HepG2 (cell line): ENCODE results near the gene LRRC3. TPM values are rescaled to one million over a fixed set of nuclear protein-coding genes. Genes with fewer than 3 reads are reported as not detected.

Source experiments
- EP300 ChIP-seq, 3 experiments: sonication (generic) in 1 of 3; formaldehyde crosslinking in 1 of 3; IDR thresholded peaks; 2 replicates each; pipeline versions ENCODE4 v1.5.1 to v1.6.1; 2011 to 2020; ENCODE audit warnings: low read depth in 2 of 3, low read length in 2 of 3, borderline replicate concordance in 1 of 3, improper control_type of control experiment in 1 of 3, mild to moderate bottlenecking in 1 of 3, missing genetic modification reagents in 1 of 3, moderate library complexity in 1 of 3
- GABPA ChIP-seq, 2 experiments: IDR thresholded peaks; 2 replicates each; pipeline ENCODE4 v1.6.1; 2011 to 2016; ENCODE audit warnings: low read depth in 2 of 2, low read length in 1 of 2, missing biosample characterization in 1 of 2, missing genetic modification characterization in 1 of 2
- GZF1 ChIP-seq: sonication (generic); formaldehyde crosslinking; IDR thresholded peaks from 2 replicates; pipeline ENCODE4 v1.5.1; 2020; ENCODE audit warnings: mild to moderate bottlenecking, missing genetic modification reagents
- IKZF1 ChIP-seq: fragments of 450-650 bp; IDR thresholded peaks from 2 replicates; pipeline ENCODE4 v1.7.1; 2016
- MBNL3 ChIP-seq: fragments of 250-450 bp; sonication (Bioruptor Pico); conservative IDR thresholded peaks from 2 replicates; pipeline ENCODE4 v1.8.0; 2022; ENCODE audit warnings: mild to moderate bottlenecking, inconsistent platforms
- SP2 ChIP-seq: sonication (generic); formaldehyde crosslinking; IDR thresholded peaks from 2 replicates; pipeline ENCODE4 v1.5.1; 2020; ENCODE audit warnings: mild to moderate bottlenecking, missing genetic modification reagents
- SRSF1 ChIP-seq: fragments of 200-400 bp; formaldehyde crosslinking; optimal IDR thresholded peaks from 2 replicates; pipeline ENCODE3; 2017; ENCODE audit warnings: mild to moderate bottlenecking, low read depth, low read length, moderate library complexity
- ZBTB4 ChIP-seq: sonication (generic); formaldehyde crosslinking; IDR thresholded peaks from 2 replicates; pipeline ENCODE4 v1.4.0; 2020; ENCODE audit warnings: missing genetic modification reagents, mild to moderate bottlenecking, borderline replicate concordance
- ZNF205 ChIP-seq: IDR thresholded peaks from 2 replicates; pipeline ENCODE4 v1.6.1; 2018; ENCODE audit warnings: missing biosample characterization, missing genetic modification reagents
- ZNF280D ChIP-seq: sonication (generic); formaldehyde crosslinking; IDR thresholded peaks from 2 replicates; pipeline ENCODE4 v1.5.1; 2020; ENCODE audit warnings: mild to moderate bottlenecking, missing genetic modification reagents
- ZNF33A ChIP-seq: sonication (generic); formaldehyde crosslinking; IDR thresholded peaks from 2 replicates; pipeline ENCODE4 v1.5.1; 2020; ENCODE audit warnings: missing genetic modification reagents, mild to moderate bottlenecking, moderate library complexity, borderline replicate concordance
- ZNF879 ChIP-seq: sonication (generic); formaldehyde crosslinking; IDR thresholded peaks from 2 replicates; pipeline ENCODE4 v1.8.1; 2023; ENCODE audit warnings: missing genetic modification reagents
- polyA plus RNA-seq, 8 experiments: library from polyadenylated mRNA; depleted of rRNA in 3 of 8; stranded (reverse) in 7 of 8; unstranded in 1 of 8; fragments of >200 nt; fragmentation: Illumina TruSeq in 4 of 8; extraction: Trizol in 4 of 8; gene quantifications; 2 replicates each; pipeline versions ENCODE4 v1.2.1 to v1.2.3, GENCODE V29; 2011 to 2016; ENCODE audit warnings: low read depth in 4 of 8, missing spikeins in 1 of 8, mixed read lengths in 1 of 8; ENCODE audit not compliant: insufficient read depth in 1 of 8
- total RNA-seq, 5 experiments: library from RNA; depleted of rRNA; stranded (reverse); fragments of >200 nt; fragmentation: Illumina TruSeq; extraction: Trizol; gene quantifications; 2 replicates each; pipeline ENCODE4 v1.2.3, GENCODE V29; 2016; ENCODE audit warnings: low read depth in 1 of 5
- TF ChIP-seq, protein P1 (sequence below): sonication (generic); formaldehyde crosslinking; IDR thresholded peaks from 2 replicates; pipeline ENCODE4 v1.4.0; 2020; ENCODE audit warnings: mild to moderate bottlenecking, missing genetic modification reagents

Gene LRRC3
- total and polyA plus RNA-seq, 2 of the 13 experiments (the other 11 are each of a cell fraction or from before 2014, with no cell fraction given): 4.8 to 16.5 TPM

DNA sequence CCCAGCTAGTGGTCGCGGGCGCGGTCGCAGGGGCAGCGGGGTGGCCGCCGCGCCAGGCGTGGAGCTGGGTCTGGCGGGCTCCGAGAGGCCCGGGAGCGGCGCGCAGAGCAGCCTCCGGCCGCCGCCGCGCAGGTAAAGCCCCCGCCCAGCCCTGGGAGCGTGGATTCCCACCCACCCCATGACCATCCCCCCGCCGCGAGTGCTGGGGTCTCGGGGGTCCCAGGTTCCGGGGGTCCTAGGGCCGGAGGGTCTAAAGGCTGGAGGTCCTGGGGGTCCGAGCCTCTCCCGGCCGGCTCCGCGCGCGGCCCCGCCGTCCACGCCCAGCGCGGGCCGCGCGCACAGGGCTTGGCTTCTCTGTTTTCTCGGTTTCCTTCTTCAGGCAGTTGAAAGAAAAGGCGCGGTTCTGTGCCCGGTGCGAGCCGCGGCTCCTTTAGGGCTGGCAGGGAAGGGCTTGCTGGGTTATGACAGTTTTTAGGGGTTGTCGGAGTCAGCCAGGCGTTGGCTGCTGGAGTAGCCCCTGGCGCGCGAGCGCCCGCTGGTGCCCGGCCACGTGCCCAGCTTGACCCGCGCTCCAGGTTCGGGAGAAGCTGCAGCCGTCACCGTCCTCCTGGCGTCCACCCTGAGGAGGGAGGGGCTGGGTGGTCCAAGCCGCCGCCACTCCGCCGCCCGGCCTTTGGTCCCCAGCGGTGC is 359 bp downstream of the LRRC3 start (continued):
- TF ChIP-seq ZNF280D: 0 out of 2 replicates have a peak, but pooled peaks have one; percentile 18
- no peak for TF ChIP-seq SRSF1
- peak; percentile 70; the same call in 1 of the 2 replicates for TF ChIP-seq ZNF879 (CRISPR knock-in tag)
- TF ChIP-seq, protein P1, sequence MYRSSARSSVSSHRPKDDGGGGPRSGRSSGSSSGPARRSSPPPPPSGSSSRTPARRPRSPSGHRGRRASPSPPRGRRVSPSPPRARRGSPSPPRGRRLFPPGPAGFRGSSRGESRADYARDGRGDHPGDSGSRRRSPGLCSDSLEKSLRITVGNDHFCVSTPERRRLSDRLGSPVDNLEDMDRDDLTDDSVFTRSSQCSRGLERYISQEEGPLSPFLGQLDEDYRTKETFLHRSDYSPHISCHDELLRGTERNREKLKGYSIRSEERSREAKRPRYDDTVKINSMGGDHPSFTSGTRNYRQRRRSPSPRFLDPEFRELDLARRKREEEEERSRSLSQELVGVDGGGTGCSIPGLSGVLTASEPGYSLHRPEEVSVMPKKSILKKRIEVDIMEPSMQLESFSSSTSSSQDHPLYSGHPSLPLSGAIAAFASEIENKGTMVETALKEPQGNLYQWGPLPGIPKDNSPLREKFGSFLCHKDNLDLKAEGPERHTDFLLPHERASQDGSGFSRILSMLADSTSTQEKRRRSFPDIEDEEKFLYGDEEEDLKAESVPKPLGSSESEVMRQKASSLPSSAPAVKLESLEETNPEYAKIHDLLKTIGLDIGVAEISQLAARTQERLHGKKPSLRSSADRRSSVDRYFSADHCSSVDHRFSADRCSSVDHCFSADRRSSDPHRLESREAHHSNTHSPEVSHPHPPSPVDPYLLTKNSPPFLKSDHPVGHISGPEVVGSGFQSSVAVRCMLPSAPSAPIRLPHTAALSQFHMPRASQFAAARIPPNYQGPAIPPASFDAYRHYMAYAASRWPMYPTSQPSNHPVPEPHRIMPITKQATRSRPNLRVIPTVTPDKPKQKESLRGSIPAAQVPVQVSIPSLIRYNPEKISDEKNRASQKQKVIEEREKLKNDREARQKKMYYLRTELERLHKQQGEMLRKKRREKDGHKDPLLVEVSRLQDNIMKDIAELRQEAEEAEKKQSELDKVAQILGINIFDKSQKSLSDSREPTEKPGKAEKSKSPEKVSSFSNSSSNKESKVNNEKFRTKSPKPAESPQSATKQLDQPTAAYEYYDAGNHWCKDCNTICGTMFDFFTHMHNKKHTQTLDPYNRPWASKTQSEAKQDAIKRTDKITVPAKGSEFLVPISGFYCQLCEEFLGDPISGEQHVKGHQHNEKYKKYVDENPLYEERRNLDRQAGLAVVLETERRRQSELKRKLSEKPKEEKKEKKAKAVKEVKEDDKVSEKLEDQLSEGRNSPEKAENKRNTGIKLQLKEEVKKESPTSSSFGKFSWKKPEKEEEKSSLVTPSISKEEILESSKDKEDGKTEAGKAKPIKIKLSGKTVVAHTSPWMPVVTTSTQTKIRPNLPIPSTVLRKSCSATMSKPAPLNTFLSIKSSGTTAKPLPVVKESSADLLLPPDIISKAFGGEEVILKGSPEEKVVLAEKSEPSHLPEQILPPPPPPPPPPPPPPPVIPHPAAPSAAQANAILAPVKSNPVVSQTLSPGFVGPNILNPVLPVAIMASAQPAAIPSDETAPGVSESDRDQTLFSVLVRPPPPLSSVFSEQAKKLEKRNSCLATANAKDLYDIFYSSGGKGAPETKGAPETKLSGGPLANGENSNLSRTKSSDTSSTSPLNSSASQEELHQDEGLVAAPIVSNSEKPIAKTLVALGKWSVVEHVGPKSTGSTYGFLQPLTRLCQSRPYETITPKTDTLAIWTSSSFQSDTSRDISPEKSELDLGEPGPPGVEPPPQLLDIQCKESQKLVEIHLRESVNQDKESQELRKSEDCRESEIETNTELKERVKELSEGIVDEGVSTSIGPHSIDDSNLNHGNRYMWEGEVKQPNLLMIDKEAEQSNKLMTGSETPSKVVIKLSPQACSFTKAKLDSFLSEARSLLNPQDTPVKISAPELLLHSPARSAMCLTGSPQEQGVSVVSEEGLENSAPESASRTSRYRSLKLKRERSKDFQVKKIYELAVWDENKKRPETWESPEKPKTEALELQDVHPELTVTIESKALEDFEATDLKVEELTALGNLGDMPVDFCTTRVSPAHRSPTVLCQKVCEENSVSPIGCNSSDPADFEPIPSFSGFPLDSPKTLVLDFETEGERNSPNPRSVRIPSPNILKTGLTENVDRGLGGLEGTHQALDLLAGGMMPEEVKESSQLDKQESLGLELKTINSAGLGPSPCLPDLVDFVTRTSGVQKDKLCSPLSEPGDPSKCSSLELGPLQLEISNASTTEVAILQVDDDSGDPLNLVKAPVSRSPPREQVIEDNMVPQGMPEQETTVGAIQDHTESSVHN (CRISPR knock-in tag): no peak
- TF ChIP-seq MBNL3 (CRISPR knock-in tag): no peak
- no peak for TF ChIP-seq GZF1 (CRISPR knock-in tag)
- TF ChIP-seq ZNF33A (CRISPR knock-in tag): no peak
- no peak for TF ChIP-seq GABPA (IDR thresholded peaks at IDR 0.05; ENCODE audit: low read depth, low read length)
- no peak for TF ChIP-seq GABPA (CRISPR knock-in tag; IDR thresholded peaks at IDR 0.05; ENCODE audit: low read depth)
- TF ChIP-seq ZNF205 (CRISPR knock-in tag): no peak
- TF ChIP-seq EP300 (IDR thresholded peaks at IDR 0.05; ENCODE audit: low read depth in 2 of 2, low read length in 2 of 2): no peak
- no peak for TF ChIP-seq EP300 (CRISPR knock-in tag; IDR thresholded peaks at IDR 0.05; ENCODE audit: borderline replicate concordance)
- no peak for TF ChIP-seq IKZF1
- TF ChIP-seq ZBTB4: 0 out of 2 replicates have a peak, but pooled peaks have one; percentile 2
- no peak for TF ChIP-seq SP2 (CRISPR knock-in tag)
